ENCODE measurements around the gene STX16. TPM values are rescaled to one million over a fixed set of nuclear protein-coding genes. Genes with fewer than 3 reads are reported as not detected.
A peak's percentile ranks its signal among the peaks of the same experiment; 100 is the strongest.

Gene STX16
- total and polyA plus RNA-seq, 2 donors = 47.9 to 53.1 TPM

GRCh38 chr20:58675146-58675584 lies 24.1 kb downstream of the STX16 start:
- Histone ChIP-seq H3K27ac (ENCODE audit: low read depth) (no peak overlapping the region), H3K4me3 (ENCODE audit: low read depth, low read length) (no peak overlapping the region), H3K36me3 (ENCODE audit: insufficient read depth) (peaks cover 8% of the 10 kb centered on the region), H3K4me1 (ENCODE audit: insufficient read depth) (no peaks in the 10 kb centered on the region)
- 91% methylated on average over 18 of the region's 18 CpGs for WGBS
- DNase-seq (ENCODE audit: extremely low spot score) = no peak

GRCh38 chr20:58675641-58676040 lies 24.6 kb downstream of the STX16 start:
- Histone ChIP-seq H3K4me1 (ENCODE audit: insufficient read depth) (no peaks in the 10 kb centered on the region), H3K4me3 (ENCODE audit: low read depth, low read length) (no peak overlapping the region), H3K27ac (ENCODE audit: low read depth) (no peak overlapping the region), H3K36me3 (ENCODE audit: insufficient read depth) (peaks cover 10% of the 10 kb centered on the region)
- no peak for DNase-seq (ENCODE audit: extremely low spot score)
- WGBS = 90% methylated on average over 17 of the region's 17 CpGs

- no peak overlapping the region for H3K4me3 ChIP-seq (ENCODE audit: low read depth, low read length)
- H3K36me3 ChIP-seq (ENCODE audit: insufficient read depth) = peaks cover 10% of the 10 kb centered on the region
- H3K27ac ChIP-seq (ENCODE audit: low read depth) = no peak overlapping the region
- H3K4me1 ChIP-seq (ENCODE audit: insufficient read depth) = no peaks in the 10 kb centered on the region
- no peak for DNase-seq (ENCODE audit: extremely low spot score)
- WGBS = 96% methylated on average over 19 of the region's 19 CpGs
These were observed 25.1 kb downstream of the STX16 start for GRCh38 chr20:58676161-58676560.

GRCh38 chr20:58677079-58677604 lies 26.1 kb downstream of the STX16 start:
- no peak for DNase-seq (ENCODE audit: extremely low spot score)

DNA sequence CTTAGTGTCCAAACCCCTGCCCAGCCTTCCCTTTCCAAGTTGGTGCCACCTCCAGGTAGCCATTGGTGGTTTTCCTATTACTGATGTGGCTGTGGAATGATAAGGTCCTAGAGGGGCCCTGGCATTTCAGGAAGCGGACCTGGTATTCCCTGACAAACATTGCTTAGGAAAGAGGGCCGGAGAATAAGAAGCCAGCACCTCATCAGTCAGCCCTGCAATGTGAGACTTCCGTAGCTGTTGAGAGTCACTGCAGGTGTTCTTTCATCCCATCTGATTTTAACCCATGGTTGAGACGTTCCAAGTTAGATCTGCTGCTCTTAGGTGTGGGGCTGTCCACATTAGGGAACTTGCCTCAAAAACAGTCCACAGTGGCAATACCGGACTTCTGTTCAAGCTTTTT lies 26.7 kb downstream of the STX16 start:
- H3K27ac ChIP-seq (ENCODE audit: low read depth) = no peak overlapping the region
- H3K4me3 ChIP-seq (ENCODE audit: low read depth, low read length) = no peak overlapping the region
- DNase-seq (ENCODE audit: extremely low spot score) = no peak
- H3K36me3 ChIP-seq (ENCODE audit: insufficient read depth) = peaks cover 9% of the 10 kb centered on the region
- WGBS = 91% methylated on average over 5 of the region's 5 CpGs
- H3K4me1 ChIP-seq (ENCODE audit: insufficient read depth) = no peaks in the 10 kb centered on the region

More at GRCh38 chr20:58677079-58677604, 26.1 kb downstream of the STX16 start:
- H3K27ac ChIP-seq (ENCODE audit: low read depth) = no peak overlapping the region
- 95% methylated on average over 5 of the region's 5 CpGs for WGBS
- H3K4me3 ChIP-seq (ENCODE audit: low read depth, low read length) = no peak overlapping the region
- H3K4me1 ChIP-seq (ENCODE audit: insufficient read depth) = no peaks in the 10 kb centered on the region
- H3K36me3 ChIP-seq (ENCODE audit: insufficient read depth) = peaks cover 9% of the 10 kb centered on the region

- no peak for DNase-seq (ENCODE audit: extremely low spot score)
- Histone ChIP-seq H3K4me3 (ENCODE audit: low read depth, low read length) (no peak overlapping the region), H3K36me3 (ENCODE audit: insufficient read depth) (peaks cover 9% of the 10 kb centered on the region), H3K4me1 (ENCODE audit: insufficient read depth) (no peaks in the 10 kb centered on the region), H3K27ac (ENCODE audit: low read depth) (no peak overlapping the region)
- 80% methylated on average over 8 of the region's 8 CpGs for WGBS
These were observed 27.7 kb downstream of the STX16 start for GRCh38 chr20:58678806-58679205.

GRCh38 chr20:58682656-58683531 lies 31.8 kb downstream of the STX16 start:
- H3K4me3 ChIP-seq (ENCODE audit: low read depth, low read length) = no peak overlapping the region
- no peaks in the 10 kb centered on the region for H3K4me1 ChIP-seq (ENCODE audit: insufficient read depth)
- H3K36me3 ChIP-seq (ENCODE audit: insufficient read depth) = peaks cover 3% of the 10 kb centered on the region
- 88% methylated on average over 11 of the region's 11 CpGs for WGBS
- DNase-seq (ENCODE audit: extremely low spot score) = no peak
- H3K27ac ChIP-seq (ENCODE audit: low read depth) = no peak overlapping the region

- Histone ChIP-seq H3K36me3 (ENCODE audit: insufficient read depth) (peaks cover 3% of the 10 kb centered on the region), H3K4me1 (ENCODE audit: insufficient read depth) (no peaks in the 10 kb centered on the region), H3K27ac (ENCODE audit: low read depth) (no peak overlapping the region), H3K4me3 (ENCODE audit: low read depth, low read length) (no peak overlapping the region)
- WGBS = 96% methylated on average over 2 of the region's 2 CpGs
- DNase-seq (ENCODE audit: extremely low spot score) = no peak
These were observed 33.2 kb downstream of the STX16 start for GRCh38 chr20:58684291-58684690.

DNA sequence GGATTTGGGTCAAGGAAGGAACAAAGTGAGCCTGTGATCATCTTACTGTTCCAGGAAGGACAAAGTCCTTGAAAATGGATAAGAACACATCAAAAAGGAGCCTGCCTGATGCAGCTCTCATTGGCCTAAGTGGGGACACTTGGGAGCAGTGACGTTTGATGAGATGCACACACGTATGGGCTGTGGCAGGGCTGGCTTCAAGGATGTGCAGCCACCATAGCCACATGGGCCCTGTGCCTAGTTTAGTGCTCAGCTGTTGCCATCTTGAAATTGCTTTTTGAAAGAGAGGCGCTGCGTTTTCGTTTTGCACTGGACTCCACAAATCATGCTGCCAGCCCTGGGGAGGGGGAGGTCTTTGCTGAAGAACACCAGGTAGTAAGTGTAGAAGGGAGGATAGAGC lies 34.9 kb downstream of the STX16 start:
- H3K27ac ChIP-seq (ENCODE audit: low read depth) = no peak overlapping the region
- no peaks in the 10 kb centered on the region for H3K36me3 ChIP-seq (ENCODE audit: insufficient read depth)
- no peak for DNase-seq (ENCODE audit: extremely low spot score)
- H3K4me3 ChIP-seq (ENCODE audit: low read depth, low read length) = no peak overlapping the region
- H3K4me1 ChIP-seq (ENCODE audit: insufficient read depth) = no peaks in the 10 kb centered on the region
- 92% methylated on average over 5 of the region's 5 CpGs for WGBS

GRCh38 chr20:58688414-58688813 lies 37.3 kb downstream of the STX16 start:
- WGBS = 87% methylated on average over 4 of the region's 4 CpGs
- Histone ChIP-seq H3K36me3 (ENCODE audit: insufficient read depth) (no peaks in the 10 kb centered on the region), H3K27ac (ENCODE audit: low read depth) (no peak overlapping the region), H3K4me1 (ENCODE audit: insufficient read depth) (no peaks in the 10 kb centered on the region), H3K4me3 (ENCODE audit: low read depth, low read length) (no peak overlapping the region)
- no peak for DNase-seq (ENCODE audit: extremely low spot score)

- Histone ChIP-seq H3K36me3 (ENCODE audit: insufficient read depth) (no peaks in the 10 kb centered on the region), H3K4me1 (ENCODE audit: insufficient read depth) (no peaks in the 10 kb centered on the region), H3K27ac (ENCODE audit: low read depth) (no peak overlapping the region), H3K4me3 (ENCODE audit: low read depth, low read length) (no peak overlapping the region)
- WGBS = 58% methylated on average over 6 of the region's 6 CpGs
- no peak for DNase-seq (ENCODE audit: extremely low spot score)
These were observed 37.8 kb downstream of the STX16 start for GRCh38 chr20:58688840-58689239.

GRCh38 chr20:58690396-58691135 lies 39.5 kb downstream of the STX16 start:
- no peaks in the 10 kb centered on the region for H3K4me1 ChIP-seq (ENCODE audit: insufficient read depth)
- H3K36me3 ChIP-seq (ENCODE audit: insufficient read depth) = no peaks in the 10 kb centered on the region
- 15% methylated on average over 7 of the region's 7 CpGs for WGBS
- no peak overlapping the region for H3K27ac ChIP-seq (ENCODE audit: low read depth)
- no peak for DNase-seq (ENCODE audit: extremely low spot score)
- no peak overlapping the region for H3K4me3 ChIP-seq (ENCODE audit: low read depth, low read length)

DNA sequence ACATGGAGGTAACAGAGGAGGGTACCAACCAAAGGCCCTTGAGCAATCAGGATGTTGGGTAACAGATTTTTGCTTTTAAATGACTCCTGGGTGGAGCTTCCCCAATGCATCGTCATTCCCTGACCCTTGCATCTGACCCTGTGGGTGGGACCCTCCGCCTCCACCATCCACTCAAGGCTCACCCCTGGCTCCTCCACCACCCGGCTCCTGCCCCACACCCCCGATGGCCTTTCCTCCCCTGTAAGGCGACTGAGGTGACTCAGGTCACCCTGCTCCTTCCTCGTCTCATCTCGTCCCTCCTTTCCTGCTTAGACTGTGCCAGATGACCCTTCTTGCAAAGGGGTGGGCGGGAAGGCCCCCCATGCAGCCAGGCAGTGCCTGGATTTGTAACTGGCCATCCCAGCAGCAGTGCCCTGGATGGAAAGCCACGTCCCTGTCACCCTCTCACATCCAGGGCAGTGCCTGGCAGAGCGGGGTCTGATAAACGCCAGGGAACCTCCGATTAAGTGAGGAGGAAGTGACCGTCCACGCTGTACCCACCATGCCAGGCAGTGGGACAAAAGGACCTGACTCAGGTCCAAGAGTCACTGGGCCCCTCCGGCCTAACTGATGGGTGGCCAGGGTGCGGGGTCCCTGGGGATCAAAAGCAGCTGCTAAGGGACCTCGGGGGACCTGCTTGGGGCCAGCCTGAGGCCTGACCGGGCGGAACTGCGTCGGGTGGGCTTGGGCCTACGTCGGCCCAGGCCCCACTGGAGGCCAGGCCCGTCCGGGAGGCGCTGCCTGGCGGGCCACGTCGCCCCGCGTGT lies 40.9 kb downstream of the STX16 start:
- Histone ChIP-seq H3K4me3 (ENCODE audit: low read depth, low read length) (peak overlapping the region; percentile 67), H3K27ac (ENCODE audit: low read depth) (peak overlapping the region; percentile 95), H3K4me1 (ENCODE audit: insufficient read depth) (no peaks in the 10 kb centered on the region), H3K36me3 (ENCODE audit: insufficient read depth) (no peaks in the 10 kb centered on the region)
- no peak for DNase-seq (ENCODE audit: extremely low spot score)
- 61% methylated on average over 31 of the region's 31 CpGs for WGBS

Measured in urinary bladder (tissue), 4 donors.